OCI-LY3 (cell line): Measurements from ENCODE around the gene PARD3B.

Source experiments
- H2AFZ ChIP-seq: fragments of 200-600, 300-600 bp; shearing (Covaris generic); 2 replicates; pipeline ENCODE4 v1.6.0; 2014; ENCODE audit warnings: antibody characterized with exemption, low read depth, low read length
- H3K27ac ChIP-seq: fragments of 200-600, 300-600 bp; sonication (generic); 2 replicates; pipeline ENCODE4 v1.5.1; 2014; ENCODE audit warnings: mild to moderate bottlenecking, low read length, moderate library complexity, mixed read lengths
- H3K27me3 ChIP-seq: fragments of 200-600, 300-600 bp; sonication (generic); 2 replicates; pipeline ENCODE4 v1.6.1; 2014; ENCODE audit warnings: low read depth, low read length, mixed read lengths
- H3K36me3 ChIP-seq: fragments of 200-600, 300-600 bp; sonication (generic); replicated peaks from 2 replicates; pipeline ENCODE3; 2014; ENCODE audit warnings: low read depth, low read length, mixed read lengths
- H3K4me1 ChIP-seq: fragments of 300-600, 200-600 bp; sonication (generic); 2 replicates; pipeline ENCODE4 v1.6.1; 2014; ENCODE audit warnings: low read length, mixed read lengths
- H3K4me2 ChIP-seq: fragments of 200-600, 300-600 bp; sonication (generic); 2 replicates; pipeline ENCODE4 v1.6.1; 2014; ENCODE audit warnings: low read length, mixed read lengths
- H3K4me3 ChIP-seq: fragments of 300-600, 200-600 bp; sonication (generic); 2 replicates; pipeline ENCODE4 v1.5.1; 2014; ENCODE audit warnings: antibody characterized with exemption, mild to moderate bottlenecking, low read length, moderate library complexity
- H3K79me2 ChIP-seq: fragments of 300-600, 200-600 bp; shearing (Covaris generic); 2 replicates; pipeline ENCODE4 v1.6.1; 2014; ENCODE audit warnings: mild to moderate bottlenecking, low read length, mixed read lengths
- H3K9ac ChIP-seq: fragments of 300-600, 200-600 bp; shearing (Covaris generic); 2 replicates; pipeline ENCODE4 v1.6.0; 2014; ENCODE audit warnings: mild to moderate bottlenecking, low read length, moderate library complexity
- H3K9me3 ChIP-seq: fragments of 200-600, 300-600 bp; shearing (Covaris generic); 2 replicates; pipeline ENCODE4 v1.6.1; 2014; ENCODE audit warnings: low read length, mixed read lengths; ENCODE audit not compliant: insufficient read depth
- H4K20me1 ChIP-seq: fragments of 200-600, 300-600 bp; sonication (generic); 2 replicates; pipeline ENCODE4 v1.6.1; 2016; ENCODE audit warnings: low read length, mixed read lengths; ENCODE audit not compliant: insufficient read depth
- CTCF ChIP-seq: fragments of 200-600, 300-600 bp; sonication (generic); IDR thresholded peaks from 2 replicates; pipeline ENCODE4 v1.5.1; 2014; ENCODE audit warnings: antibody characterized with exemption, low read length, low read depth
- EZH2phosphoT487 ChIP-seq: fragments of 200-600 bp; shearing (Covaris generic); IDR thresholded peaks from 2 replicates; pipeline ENCODE4 v1.6.1; 2018; ENCODE audit warnings: antibody characterized with exemption, mixed run types, low read depth

PARD3B gene

GRCh38 chr2:205024822-205025518, 479.7 kb downstream of the PARD3B start:
- TF ChIP-seq CTCF (no peak), EZH2phosphoT487 (no peak)
- Histone ChIP-seq H3K27me3 (no peaks in the 10 kb centered on the region), H3K9me3 (no peaks in the 10 kb centered on the region), H2AFZ (no peak overlapping the region), H3K27ac (no peak overlapping the region), H3K4me1 (no peaks in the 10 kb centered on the region), H3K4me3 (no peak overlapping the region), H3K4me2 (no peak overlapping the region), H3K36me3 (no peaks in the 10 kb centered on the region), H4K20me1 (no peaks in the 10 kb centered on the region), H3K9ac (no peak overlapping the region), H3K79me2 (no peaks in the 10 kb centered on the region)

- Histone ChIP-seq H3K4me2 (no peak overlapping the region), H2AFZ (no peak overlapping the region), H3K4me3 (no peak overlapping the region), H4K20me1 (no peaks in the 10 kb centered on the region), H3K27ac (no peak overlapping the region), H3K9ac (no peak overlapping the region), H3K27me3 (no peaks in the 10 kb centered on the region), H3K4me1 (no peaks in the 10 kb centered on the region), H3K9me3 (no peaks in the 10 kb centered on the region), H3K36me3 (no peaks in the 10 kb centered on the region), H3K79me2 (no peaks in the 10 kb centered on the region)
- TF ChIP-seq EZH2phosphoT487 (no peak), CTCF (no peak)
Measured at GRCh38 chr2:205025580-205026240, 480.4 kb downstream of the PARD3B start.

GRCh38 chr2:205030695-205031094, 485.4 kb downstream of the PARD3B start:
- no peak for TF ChIP-seq EZH2phosphoT487
- TF ChIP-seq CTCF = no peak
- H3K4me3 ChIP-seq = no peak overlapping the region
- no peaks in the 10 kb centered on the region for H3K36me3 ChIP-seq
- no peaks in the 10 kb centered on the region for H3K4me1 ChIP-seq
- no peaks in the 10 kb centered on the region for H3K27me3 ChIP-seq
- H2AFZ ChIP-seq = no peak overlapping the region
- no peak overlapping the region for H3K4me2 ChIP-seq
- H3K27ac ChIP-seq = no peak overlapping the region
- H4K20me1 ChIP-seq = no peaks in the 10 kb centered on the region
- no peaks in the 10 kb centered on the region for H3K79me2 ChIP-seq
- H3K9ac ChIP-seq = no peak overlapping the region
- H3K9me3 ChIP-seq = no peaks in the 10 kb centered on the region

- no peaks in the 10 kb centered on the region for H3K9me3 ChIP-seq
- H3K79me2 ChIP-seq = no peaks in the 10 kb centered on the region
- H3K4me3 ChIP-seq = no peak overlapping the region
- no peak overlapping the region for H3K27ac ChIP-seq
- no peaks in the 10 kb centered on the region for H3K4me1 ChIP-seq
- no peaks in the 10 kb centered on the region for H4K20me1 ChIP-seq
- H3K4me2 ChIP-seq = no peak overlapping the region
- no peak overlapping the region for H2AFZ ChIP-seq
- no peak overlapping the region for H3K9ac ChIP-seq
- TF ChIP-seq EZH2phosphoT487 (no peak), CTCF (no peak)
- no peaks in the 10 kb centered on the region for H3K36me3 ChIP-seq
- H3K27me3 ChIP-seq = no peaks in the 10 kb centered on the region
Measured at GRCh38 chr2:205032093-205032551, 486.8 kb downstream of the PARD3B start.
